Ovary (tissue), 9 donors: ENCODE measurements around the gene TNIK. TPM values are rescaled to one million over a fixed set of nuclear protein-coding genes. Genes with fewer than 3 reads are reported as not detected.

Source experiments
- DNase-seq, 5 donors: peaks; one replicate each; pipeline ENCODE4 v3.0.0-alpha.2; 2019 to 2020
- H3K27ac ChIP-seq, 2 donors: fragments of 200-600 bp; one replicate each; pipeline versions ENCODE4 v1.5.1 to v1.8.0; 2019 to 2022
- H3K27me3 ChIP-seq: fragments of 200-600 bp; one replicate; pipeline ENCODE4 v1.8.0; 2022
- H3K36me3 ChIP-seq: fragments of 200-600 bp; sonication (generic); one replicate; pipeline ENCODE4 v1.5.1; 2019
- H3K4me1 ChIP-seq: one replicate; pipeline ENCODE4 v1.8.1; 2013; ENCODE audit warnings: mild to moderate bottlenecking, moderate library complexity; ENCODE audit not compliant: insufficient read depth
- H3K4me3 ChIP-seq: fragments of 200-600 bp; sonication (generic); one replicate; pipeline ENCODE4 v1.5.1; 2017
- H3K9me3 ChIP-seq, 2 donors: fragments of 200-600 bp in 1 of 2; sonication (generic) in 1 of 2; one replicate each; pipeline versions ENCODE4 v1.5.1 to v1.8.1; 2013 to 2019; ENCODE audit warnings: mild to moderate bottlenecking in 1 of 2, moderate library complexity in 1 of 2
- CTCF ChIP-seq, 3 donors: fragments of 450-650 bp in 2 of 3; fragments of 200-600 bp in 1 of 3; IDR thresholded peaks; one replicate each; pipeline versions ENCODE4 v1.5.1 to v1.8.0; 2016 to 2022; ENCODE audit warnings: antibody characterized with exemption in 3 of 3, mild to moderate bottlenecking in 1 of 3
- EP300 ChIP-seq: sonication (generic); formaldehyde crosslinking; IDR thresholded peaks from one replicate; pipeline ENCODE4 v1.6.1; 2017; ENCODE audit warnings: antibody characterized with exemption
- POLR2A ChIP-seq: fragments of 450-650 bp; IDR thresholded peaks from one replicate; pipeline ENCODE4 v1.6.1; 2017; ENCODE audit warnings: antibody characterized with exemption, mild to moderate bottlenecking, moderate library complexity
- WGBS, 3 donors: extraction: QIAGEN DNeasy Blood & Tissue Kit in 1 of 3; methylation state at CpG; one replicate each; pipeline versions ENCODE4 v1.1.5 to v1.1.7; 2013 to 2017; 5-methylcytosine and 5-hydroxymethylcytosine counted together
- intact Hi-C, 4 donors: fragments of 100-400 bp; cut with DNase I; formaldehyde crosslinking; loops; one replicate each; pipeline versions ENCODE4 v1.11.0 to v1.15.1; 2022 to 2023
- polyA plus RNA-seq, 2 donors: library from polyadenylated mRNA; stranded (reverse); fragments of 200-250 nt in 1 of 2; fragments of 350-450 nt in 1 of 2; fragmentation: Illumina TruSeq in 1 of 2; extraction: RNeasy Lipid Tissue Mini Kit (QIAGEN cat#74804) in 1 of 2; gene quantifications; one replicate each; pipeline ENCODE4 v1.2.3, GENCODE V29; 2013 to 2014
- total RNA-seq, 7 donors: library from RNA; depleted of rRNA in 2 of 7; stranded (reverse); fragments of >200 nt in 2 of 7; fragmentation: NEBNext Ultra II Directional in 3 of 7; extraction: Animal tissue kit (Norgen Biotek cat#: 25700) in 3 of 7; gene quantifications; one replicate each; pipeline versions ENCODE4 v1.1.0 to v1.2.4, GENCODE V29; 2016 to 2023
- donor health status: DM: no; HTN: no; CAD: no; lungs with moderate emphysema.
- donor health status: DM: no; HTN: no; CAD: no.
- donor health status: Bipolar disorder and iron deficiency.
- donor health status: DM: yes; HTN: yes; CAD: no.
- donor health status: DM: no; HTN: no; CAD: no.
- donor health status: DM: yes; HTN: yes; CAD: no.

The TNIK gene
- total and polyA plus RNA-seq, 9 donors: 1.1 to 9.5 (median 4.5) TPM

- TF ChIP-seq CTCF (IDR thresholded peaks at IDR 0.05) (no peak), EP300 (no peak), POLR2A (no peak)
- Histone ChIP-seq H3K4me3 (no peak overlapping the region), H3K36me3 (no peaks in the 10 kb centered on the region), H3K9me3 (no peaks in the 10 kb centered on the region), H3K27ac (no peak overlapping the region), H3K27me3 (no peaks in the 10 kb centered on the region), H3K4me1 (no peaks in the 10 kb centered on the region)
- no peak for DNase-seq
- WGBS, 3 donors: 77 to 79% (median 77%) methylated on average over 5 of the region's 5 CpGs
- intact Hi-C loops: no loop called here
These were observed 292.1 kb downstream of the TNIK start for GRCh38 chr3:171168086-171168485.

GRCh38 chr3:171165983-171166382 is 294.2 kb downstream of the TNIK start:
- 37 to 68% (median 60%) methylated on average over 1 of the region's 1 CpG for WGBS, 3 donors
- Histone ChIP-seq H3K36me3 (no peaks in the 10 kb centered on the region), H3K4me1 (no peaks in the 10 kb centered on the region), H3K27ac (no peak overlapping the region), H3K27me3 (no peaks in the 10 kb centered on the region), H3K4me3 (no peak overlapping the region), H3K9me3 (no peaks in the 10 kb centered on the region)
- no peak for TF ChIP-seq CTCF (IDR thresholded peaks at IDR 0.05)
- no peak for TF ChIP-seq POLR2A
- TF ChIP-seq EP300: no peak
- intact Hi-C loops: no loop called here
- DNase-seq: no peak

GRCh38 chr3:171165499-171165921 is 294.7 kb downstream of the TNIK start:
- TF ChIP-seq POLR2A (no peak), EP300 (no peak), CTCF (IDR thresholded peaks at IDR 0.05) (no peak)
- no peaks in the 10 kb centered on the region for H3K27me3 ChIP-seq
- no peak overlapping the region for H3K27ac ChIP-seq
- H3K4me3 ChIP-seq: no peak overlapping the region
- no peaks in the 10 kb centered on the region for H3K9me3 ChIP-seq
- DNase-seq: no peak
- intact Hi-C loops: no loop called here
- no peaks in the 10 kb centered on the region for H3K4me1 ChIP-seq
- WGBS, 3 donors: 94 to 97% (median 95%) methylated on average over 3 of the region's 3 CpGs
- no peaks in the 10 kb centered on the region for H3K36me3 ChIP-seq

- Histone ChIP-seq H3K4me3 (no peak overlapping the region), H3K36me3 (no peaks in the 10 kb centered on the region), H3K27ac (no peak overlapping the region), H3K4me1 (no peaks in the 10 kb centered on the region), H3K9me3 (no peaks in the 10 kb centered on the region), H3K27me3 (no peaks in the 10 kb centered on the region)
- DNase-seq: no peak
- intact Hi-C loops: no loop called here
- TF ChIP-seq CTCF (IDR thresholded peaks at IDR 0.05) (no peak), POLR2A (no peak), EP300 (no peak)
These were observed 296.1 kb downstream of the TNIK start for GRCh38 chr3:171164067-171164465.
